HG03045 (cell line): ENCODE results near the gene BARHL1.
"Not testable (repeated sequence)": the region's sequence is repeated elsewhere in the genome, so short reads cannot be mapped to it uniquely, and the experiment has no call there.

ENCODE experiments used
- ATAC-seq: cut with Tn5 transposase; IDR thresholded peaks from one replicate; pipeline ENCODE4 v1.9.1; 2021; ENCODE audit warnings: mild to moderate bottlenecking, moderate library complexity; ENCODE audit not compliant: unreplicated experiment

BARHL1 gene

DNA sequence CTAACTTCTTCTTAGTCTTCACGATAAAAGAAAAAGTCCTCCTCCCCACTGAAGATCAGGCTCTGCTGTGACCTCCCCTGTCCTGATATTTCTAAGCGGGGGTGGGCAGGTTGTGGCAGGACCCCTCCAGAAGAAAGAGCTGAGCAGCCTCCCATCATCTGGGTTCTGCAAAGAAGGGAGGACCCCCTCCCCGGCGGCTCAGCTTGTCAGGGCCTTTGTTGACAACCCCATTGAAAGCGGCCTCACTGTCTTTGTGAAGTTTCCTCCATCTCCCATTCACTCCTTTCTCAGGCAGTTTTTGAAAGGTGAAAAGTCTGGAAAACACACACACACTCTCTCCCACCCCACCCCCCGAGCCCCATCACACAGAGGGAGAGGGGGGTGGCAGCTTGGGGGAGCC is 26.2 kb upstream of the BARHL1 start:
- no peak for ATAC-seq

DNA sequence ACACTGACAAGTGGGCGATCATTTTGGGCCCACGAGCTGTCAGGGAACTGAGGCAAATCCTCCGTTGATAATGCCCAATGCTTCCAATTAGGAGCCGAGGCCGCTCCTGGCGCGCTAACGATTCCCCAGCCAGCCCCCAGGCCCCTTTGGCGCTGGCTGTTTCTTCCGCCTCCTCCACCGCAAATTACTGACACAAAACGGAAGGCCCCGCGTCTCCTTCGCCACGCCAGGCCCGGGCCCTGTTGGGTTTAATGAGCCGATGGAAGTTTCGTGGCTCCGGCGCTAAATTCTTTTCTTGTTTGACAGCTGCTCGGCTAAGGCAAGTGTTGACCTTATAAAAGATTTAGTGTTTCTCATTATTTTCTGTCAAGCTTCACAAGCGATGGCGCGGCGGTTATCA is 25.7 kb upstream of the BARHL1 start:
- no peak for ATAC-seq

DNA sequence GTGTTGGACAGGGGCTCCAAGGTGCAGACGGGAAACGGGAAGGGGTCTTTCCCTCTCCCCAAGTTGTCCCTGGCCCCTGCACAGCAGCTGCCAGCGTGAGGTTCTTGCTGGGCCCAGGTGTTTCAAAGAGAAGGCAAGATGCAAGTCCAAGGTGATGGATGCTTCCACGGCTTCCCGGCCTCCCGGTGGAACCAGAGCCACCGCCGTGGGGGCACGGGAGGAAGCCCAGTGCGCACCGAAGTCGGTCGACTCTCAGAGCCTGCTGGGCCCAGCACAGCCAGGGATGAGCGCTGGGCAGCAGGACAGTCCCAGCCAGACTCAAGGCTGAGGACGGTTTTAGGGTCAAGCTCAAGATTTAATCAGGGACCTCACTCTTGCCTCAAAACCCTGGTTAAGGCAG is 25.2 kb upstream of the BARHL1 start:
- ATAC-seq: no peak

DNA sequence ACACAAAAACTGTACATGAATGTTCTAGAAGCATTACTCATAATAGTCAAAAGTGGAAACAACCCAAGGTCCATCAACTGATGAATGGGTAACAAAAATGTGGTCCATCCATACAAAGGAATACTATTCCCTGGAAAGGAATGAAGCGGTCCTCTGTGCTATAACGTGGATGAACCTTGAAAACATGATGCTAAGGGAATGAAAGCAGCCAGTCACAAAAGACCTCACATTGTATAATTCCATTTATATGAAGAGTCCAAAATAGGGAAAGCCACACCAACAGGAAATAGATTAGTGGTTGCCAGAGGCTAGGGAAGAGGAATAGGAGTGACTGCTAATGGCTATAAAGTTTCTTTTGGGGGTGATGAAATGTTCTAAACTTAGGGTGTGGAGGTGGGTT is 22.7 kb upstream of the BARHL1 start:
- ATAC-seq: no peak

DNA sequence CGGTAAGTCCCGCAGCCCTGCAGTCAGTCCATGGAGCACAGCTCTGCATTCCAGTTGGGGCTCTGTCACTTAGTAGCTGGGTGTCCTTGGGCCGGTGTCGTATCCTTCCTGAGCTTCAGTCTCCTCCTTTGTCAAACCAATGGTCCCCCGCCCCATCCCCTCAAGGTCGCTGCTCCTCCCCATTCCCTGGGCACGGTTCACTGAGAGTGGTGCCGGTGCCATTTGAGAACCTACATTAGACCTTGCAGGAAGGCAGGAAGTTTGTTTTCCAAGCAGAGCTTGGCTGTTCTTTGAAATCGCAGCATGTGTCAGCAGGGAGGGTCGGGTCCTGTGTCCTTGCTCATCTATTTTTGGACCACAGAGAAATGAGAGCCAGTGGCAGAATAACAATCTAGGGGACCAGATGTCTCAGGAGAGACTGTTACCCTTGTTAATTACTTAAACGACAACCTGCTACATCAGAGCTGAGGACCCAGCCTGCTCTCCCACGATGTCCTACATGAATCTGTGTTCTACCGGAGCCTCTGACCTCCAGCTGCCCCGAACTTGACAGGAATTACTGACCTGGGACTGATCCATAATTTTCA is 21.7 kb upstream of the BARHL1 start:
- ATAC-seq: no peak

DNA sequence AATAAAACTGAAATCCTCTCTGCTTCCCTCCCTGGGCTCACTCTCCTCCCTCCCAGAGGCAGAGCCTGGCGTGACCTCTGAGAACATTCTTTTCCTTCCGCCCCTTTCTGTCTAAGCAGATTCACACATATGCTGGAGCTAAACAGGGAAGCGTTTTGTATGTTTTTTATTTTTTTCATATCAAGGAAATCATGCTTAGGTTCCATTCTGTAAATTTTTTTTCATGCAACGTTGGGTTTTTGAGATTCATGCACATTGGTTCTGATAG is 20.2 kb upstream of the BARHL1 start:
- ATAC-seq: no peak

DNA sequence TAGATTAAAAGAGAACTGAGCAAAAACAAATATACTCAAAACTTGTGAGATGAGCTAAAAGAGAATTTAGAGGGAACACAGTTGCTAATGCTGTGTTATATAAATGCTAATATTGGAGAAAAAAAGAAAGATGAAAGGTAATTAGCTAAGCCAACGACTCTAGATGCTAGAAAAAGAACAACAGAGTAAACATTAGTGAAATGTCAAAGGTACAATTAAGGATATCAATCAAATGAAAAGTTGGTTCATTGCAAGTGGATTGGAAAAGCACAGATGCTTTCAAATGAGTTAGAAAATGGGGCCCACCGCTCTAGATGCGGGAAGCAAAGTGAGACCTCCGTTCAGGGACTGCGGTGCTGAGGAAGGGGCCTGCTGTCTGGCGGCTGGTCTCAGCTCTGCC is 17.9 kb upstream of the BARHL1 start:
- no peak for ATAC-seq

DNA sequence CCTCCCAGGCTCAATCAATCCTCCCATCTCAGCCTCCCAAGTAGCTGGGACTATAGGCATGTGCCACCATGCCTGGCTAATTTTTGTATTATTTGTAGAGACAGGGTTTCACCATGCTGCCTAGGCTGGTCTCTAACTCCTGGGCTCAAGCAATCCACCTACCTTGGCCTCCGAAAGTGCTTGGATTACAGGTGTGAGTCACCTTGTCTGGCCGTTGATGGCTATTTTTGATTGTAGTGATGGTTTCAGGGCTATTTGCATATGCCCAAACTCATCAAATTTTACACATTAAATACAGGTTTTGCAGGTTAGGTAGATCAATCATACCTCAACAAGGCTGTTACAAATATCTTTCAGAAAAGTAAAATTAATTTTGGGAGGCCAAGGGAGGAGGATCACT is 13.6 kb upstream of the BARHL1 start:
- not testable (repeated sequence) for ATAC-seq

DNA sequence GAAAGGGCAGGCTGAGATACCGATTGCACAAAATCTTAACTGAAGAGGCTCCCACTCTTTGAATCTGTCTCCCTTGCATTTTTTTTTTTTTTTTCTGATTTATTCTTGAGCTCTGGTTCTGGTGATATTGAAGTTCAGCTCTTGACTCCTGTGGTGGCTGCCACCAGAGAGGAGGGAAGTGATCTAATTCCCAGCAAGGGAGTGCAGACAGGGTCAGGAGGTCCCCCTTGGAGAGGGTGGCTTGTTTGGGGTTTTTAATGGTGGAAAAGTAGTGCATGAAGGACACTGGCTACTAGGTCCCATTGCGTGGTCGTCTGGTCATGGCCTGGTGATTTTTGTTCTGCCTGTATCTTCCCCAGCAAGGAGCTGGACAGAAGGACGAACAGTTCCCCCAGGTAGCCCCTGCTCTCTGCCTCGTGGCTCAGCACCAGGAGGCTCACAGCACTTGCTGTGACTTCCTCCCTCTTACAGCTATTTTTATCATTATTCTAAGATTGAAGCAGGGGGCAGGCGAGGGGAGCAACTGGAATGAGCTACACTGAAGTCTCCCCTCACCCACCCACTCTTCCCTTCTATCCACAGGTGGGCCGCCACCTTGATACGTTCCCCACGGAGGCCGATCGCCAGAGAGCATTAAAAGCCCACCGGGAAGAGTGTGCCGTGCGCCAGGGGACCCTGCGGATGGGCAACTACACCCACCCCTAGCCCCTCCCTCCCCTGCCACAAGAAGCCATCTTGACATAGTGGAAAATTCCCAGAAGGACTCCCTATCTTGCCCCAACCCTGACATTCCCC is 10.4 kb upstream of the BARHL1 start:
- no peak for ATAC-seq

DNA sequence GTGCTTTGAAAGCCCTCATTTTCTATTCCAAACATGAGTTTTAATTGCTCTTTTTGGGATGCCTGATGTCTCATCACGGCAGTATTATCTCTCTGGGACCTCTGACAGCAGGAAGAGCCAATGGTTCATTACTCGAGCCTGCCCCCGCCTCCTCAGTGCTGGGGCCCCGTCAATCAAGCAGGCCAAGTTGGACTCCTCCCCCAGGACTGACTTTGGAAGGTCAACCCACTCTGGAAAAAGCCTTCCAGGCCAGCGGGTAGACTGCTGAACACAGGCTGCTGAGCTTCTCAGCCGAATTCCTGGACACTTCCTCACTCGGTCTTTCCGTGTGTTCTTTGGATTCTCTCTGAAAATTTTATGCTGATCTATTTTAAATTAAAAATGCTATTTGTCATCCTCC is 9.5 kb upstream of the BARHL1 start:
- no peak for ATAC-seq

DNA sequence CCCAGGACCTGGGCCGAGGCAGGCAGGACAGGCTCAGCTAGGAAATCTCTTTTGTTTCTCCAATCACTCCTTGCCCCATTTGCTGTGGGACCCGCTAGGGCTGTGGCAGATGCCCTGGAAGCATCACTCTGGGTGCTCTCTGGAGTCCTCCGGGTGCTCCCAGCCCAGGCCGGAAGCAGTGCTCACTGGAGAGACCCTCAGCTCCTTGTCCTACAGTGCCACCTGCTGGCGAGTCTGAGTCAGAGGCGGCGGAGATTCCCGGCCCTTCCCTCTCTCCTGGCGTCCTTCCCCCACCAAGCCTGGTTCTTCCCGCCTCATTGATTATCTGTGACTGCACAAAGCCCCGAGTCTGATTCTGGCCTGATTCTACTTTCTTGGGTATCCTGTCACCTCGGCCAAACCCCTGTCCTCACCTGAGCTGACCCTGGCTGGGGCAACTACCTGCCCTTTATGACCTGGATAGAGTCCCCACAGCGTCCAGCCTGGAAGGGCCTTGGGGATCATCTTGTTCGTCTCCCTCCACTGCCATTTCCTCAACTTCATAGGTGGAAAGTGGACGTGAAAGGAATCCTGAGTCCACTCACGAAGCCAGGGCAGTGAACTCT is 7.3 kb upstream of the BARHL1 start:
- ATAC-seq: no peak

DNA sequence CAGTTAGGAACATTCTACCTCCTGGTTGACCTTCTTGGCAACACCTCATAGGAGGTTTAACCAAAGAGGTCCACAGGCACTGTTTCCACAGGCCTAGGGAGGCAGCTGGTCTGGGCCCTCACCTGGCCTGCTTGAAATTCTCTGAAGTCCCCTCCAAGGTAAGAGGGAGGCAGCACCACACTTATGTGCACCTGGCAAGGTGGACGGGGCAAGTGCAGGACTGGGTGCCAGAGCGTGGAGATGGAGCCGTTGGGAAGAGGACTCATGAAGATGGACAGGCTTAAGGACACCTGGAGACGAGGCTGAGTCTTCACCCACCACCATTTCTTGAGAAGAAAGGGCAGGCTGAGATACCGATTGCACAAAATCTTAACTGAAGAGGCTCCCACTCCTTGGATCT is 6.6 kb upstream of the BARHL1 start:
- no peak for ATAC-seq

DNA sequence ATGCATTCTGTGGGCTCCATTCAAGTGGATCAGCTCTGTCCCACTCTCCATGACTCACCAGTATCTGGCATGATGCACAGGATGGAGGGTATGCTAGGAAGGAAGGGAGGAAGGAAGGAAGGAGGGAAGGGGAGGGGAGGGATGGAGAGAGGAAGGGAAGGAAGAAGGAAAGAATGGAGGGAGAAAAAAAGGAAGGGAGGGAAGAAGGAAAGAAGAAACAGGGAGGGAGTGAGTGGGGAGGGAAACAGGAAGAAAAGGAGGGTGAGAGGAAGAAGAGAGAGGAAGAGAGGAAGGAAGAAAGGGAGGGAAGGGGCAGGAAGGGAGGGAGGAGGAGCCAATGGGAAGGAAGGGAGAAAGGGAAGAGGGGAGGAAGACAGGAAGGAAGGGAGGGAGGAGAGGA is 5.3 kb upstream of the BARHL1 start:
- ATAC-seq: no peak

DNA sequence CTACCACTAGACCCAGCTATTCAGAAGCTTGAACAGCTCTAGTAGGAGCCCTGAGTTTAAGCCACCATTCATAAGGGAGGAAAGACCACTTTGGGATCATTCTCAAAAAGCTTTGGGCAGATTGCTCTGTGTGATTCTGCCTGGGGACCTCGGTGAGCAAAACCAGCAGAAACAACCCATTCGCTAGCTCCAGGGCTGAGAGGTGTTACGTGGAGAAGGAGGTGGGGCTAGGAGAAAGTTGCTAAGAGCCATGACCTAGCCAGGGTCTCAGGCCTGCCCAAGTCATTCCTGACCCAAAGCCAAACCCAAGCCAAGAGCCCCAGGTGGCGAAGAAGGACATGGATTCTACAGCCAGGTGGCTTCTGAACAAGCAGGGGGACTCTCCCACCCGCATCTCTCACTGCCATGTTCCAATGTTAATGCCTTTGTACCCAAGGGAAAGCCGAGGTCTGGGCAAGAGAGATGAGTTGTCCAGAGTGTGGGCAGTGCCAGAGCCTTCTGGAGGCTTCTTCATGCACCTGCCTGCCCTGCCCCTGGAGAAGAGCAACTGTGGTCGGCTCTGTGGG is 4.0 kb upstream of the BARHL1 start:
- no peak for ATAC-seq

DNA sequence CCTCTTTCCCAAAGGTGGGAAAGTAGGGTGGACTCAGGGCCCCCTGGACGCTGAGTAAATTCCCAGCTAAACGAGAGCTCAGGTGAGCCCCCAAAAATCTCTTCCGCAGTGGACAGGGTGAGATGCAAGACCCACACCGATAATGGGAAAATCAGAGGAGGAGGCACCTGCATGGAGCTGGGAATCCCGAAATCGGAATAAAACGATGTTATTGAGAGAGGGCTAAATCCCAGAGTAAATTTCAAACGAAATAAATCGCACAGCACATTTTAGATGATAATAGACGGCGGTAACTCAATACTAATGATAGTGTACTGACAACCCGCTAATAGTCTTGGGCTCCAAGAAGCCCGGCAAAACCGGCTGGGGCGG is 3.0 kb upstream of the BARHL1 start:
- no peak for ATAC-seq

DNA sequence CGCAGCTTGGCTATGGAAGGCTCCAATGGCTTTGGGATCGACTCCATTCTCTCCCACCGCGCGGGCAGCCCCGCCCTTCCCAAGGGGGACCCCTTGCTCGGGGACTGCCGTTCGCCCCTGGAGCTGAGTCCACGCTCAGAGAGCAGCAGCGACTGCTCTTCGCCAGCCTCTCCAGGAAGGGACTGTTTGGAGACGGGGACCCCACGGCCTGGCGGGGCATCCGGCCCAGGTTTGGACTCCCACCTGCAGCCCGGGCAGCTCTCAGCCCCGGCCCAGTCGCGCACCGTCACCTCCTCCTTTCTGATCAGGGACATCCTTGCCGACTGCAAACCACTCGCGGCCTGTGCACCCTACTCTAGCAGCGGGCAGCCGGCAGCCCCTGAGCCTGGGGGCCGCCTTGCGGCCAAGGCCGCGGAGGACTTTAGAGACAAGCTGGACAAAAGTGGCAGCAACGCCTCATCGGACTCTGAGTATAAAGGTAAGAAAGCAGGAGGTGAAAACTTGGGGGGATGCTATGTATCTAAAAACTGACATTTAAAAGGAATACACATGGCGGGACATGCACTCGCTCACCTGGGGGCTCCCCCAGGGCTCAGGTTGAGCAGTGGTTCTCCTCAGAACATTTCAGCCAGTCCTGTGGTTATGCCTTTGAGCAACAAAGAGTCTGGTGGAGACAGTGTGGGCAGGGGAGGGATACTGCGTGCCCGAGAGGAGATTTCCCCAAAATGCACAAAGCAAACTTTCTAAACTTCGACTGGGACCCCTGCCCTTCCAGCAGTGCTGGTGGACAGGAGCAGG is 579 bp downstream of the BARHL1 start:
- no peak for ATAC-seq

DNA sequence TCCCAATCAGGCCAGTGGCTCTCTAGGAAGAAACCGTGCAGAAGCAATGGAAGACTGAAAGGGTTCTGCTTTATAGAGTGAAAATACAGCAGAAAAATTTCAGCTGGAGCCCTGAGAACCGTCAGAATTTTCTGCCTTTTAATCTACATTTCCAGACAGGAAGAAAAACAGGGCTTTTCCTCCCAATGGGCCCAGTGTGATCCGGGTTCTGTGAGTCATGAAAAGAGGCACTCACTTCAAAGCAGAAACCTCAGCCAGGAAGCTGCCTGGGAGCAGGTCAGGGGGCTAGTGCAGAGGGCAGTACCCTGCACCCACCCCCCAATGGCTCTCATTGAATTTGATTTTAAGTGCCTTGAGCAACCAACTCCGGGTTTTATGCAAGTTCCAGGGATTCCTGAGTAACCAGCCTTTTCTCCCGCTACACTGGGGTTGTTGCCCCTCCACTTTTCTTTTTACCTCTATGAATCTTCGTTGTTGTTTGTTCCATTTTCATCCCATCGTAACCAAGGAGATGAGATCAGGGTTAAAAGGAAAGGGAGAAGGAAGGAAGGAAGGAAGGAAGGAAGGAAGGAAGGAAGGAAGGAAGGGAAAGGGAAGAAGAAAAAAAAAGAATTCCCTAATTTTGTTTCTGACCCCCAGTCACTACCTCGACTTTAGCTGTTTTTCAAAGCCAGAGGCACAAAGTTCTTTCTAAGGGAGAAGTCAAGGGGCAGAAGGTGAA is 1.3 kb downstream of the BARHL1 start:
- ATAC-seq: no peak

DNA sequence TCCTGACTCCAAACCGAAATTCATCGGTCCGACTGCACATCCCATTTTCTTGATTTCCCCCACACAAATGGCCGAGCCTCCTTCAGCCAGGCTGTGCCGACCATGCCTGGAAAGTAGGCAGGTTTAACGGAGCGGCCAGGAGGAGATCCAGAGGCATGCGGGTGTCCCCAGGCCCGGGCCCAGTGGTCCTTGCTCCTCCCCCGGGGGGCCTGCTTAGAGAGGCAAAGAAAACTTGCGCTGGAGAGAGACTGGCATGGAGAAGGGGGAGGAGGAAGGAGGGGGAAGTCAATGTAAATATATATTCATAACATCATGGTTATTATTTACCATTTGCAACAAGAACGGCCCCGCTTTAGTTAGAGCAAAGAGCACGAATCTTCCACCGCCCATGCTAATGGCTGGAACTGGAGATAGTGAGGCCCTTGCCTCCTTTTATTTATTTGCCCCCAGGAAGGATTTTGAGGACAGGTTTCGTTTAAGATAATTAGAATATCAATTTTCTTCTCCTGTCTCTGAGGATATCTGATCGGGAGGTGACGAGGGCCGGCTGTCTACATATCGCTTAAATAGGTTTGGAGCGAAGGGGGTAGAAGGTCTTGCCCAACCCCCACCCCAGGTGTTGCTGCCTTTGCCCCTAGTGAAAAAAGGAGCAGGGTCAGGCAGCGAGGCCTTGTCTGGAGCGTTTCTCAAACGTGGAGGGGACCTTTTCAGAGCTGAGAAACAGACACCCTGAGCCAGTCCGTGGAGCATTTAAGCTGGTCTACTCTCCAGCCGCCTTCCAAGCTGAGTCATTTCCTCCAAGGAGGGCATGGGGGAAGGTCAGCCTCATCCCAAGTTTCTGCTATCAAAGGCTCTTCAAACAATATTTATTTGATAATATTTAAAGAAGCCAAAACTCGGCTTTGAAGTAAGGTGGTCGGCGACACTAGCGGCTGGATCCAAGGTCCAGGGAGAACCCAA is 2.5 kb downstream of the BARHL1 start:
- ATAC-seq: no peak

DNA sequence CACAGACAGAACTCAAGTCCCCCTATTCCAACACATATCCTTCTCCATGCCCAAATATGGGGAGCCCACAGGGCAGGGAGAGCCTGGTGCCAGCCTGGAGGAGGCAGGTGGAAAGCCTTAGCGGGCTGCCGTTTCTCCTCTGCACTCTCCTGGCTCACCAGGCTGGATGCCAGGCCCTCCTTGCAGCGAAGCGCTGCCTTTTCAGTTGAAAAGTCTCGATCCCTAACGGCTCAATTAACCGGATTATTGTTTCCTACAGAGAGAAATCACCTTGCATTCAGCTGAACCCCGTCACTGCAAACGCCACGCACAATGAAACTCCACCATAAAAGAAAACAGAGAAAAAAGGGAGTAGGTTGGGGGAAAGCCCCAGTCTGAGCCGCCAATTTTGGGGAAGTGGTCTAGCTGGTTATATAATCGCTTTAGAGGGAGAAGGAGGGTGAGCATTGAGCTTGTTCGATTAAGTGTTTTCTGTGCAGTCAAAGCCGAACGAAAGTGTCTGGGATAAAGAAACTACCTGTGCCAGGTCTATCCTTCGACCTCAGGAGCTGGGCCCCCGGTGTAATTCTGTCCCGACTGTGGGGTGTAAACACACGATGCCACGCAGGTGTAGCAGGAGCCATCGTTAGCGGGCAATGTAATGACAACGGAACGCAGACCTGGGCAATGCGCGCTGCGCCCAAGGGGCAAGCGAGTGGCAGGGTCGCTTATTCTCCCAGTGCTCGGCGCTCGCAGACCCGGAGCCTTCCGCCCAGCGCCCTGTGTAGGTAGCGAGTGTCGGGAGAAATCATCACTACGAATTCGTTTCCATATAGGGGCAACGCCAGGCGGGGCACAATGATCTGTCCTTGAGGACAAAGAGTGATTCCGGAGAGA is 3.8 kb downstream of the BARHL1 start:
- no peak for ATAC-seq
